Adipose tissue (tissue), 3 donors: ENCODE results near the gene PLEKHG1. TPM values are rescaled to one million over a fixed set of nuclear protein-coding genes. Genes with fewer than 3 reads are reported as not detected.

Source experiments
- H3K27ac ChIP-seq: one replicate; pipeline ENCODE4 v1.5.1; 2013; ENCODE audit warnings: low read depth, low read length
- WGBS, 3 donors: extraction: QIAGEN DNeasy Blood & Tissue Kit; methylation state at CpG; one replicate each; pipeline ENCODE4 v1.1.7; 2013; 5-methylcytosine and 5-hydroxymethylcytosine counted together
- polyA plus RNA-seq, 3 donors: library from polyadenylated mRNA; stranded (reverse); fragments of 200-250 nt; gene quantifications; one replicate each; pipeline ENCODE4 v1.2.3, GENCODE V29; 2013
- donor health status: healthy with polysubstance abuse.
- donor health status: Bipolar disorder and iron deficiency.
- donor health status: healthy.

PLEKHG1 gene
- polyA plus RNA-seq, 3 donors, result 1.3 to 15.1 (median 5.7) TPM

DNA sequence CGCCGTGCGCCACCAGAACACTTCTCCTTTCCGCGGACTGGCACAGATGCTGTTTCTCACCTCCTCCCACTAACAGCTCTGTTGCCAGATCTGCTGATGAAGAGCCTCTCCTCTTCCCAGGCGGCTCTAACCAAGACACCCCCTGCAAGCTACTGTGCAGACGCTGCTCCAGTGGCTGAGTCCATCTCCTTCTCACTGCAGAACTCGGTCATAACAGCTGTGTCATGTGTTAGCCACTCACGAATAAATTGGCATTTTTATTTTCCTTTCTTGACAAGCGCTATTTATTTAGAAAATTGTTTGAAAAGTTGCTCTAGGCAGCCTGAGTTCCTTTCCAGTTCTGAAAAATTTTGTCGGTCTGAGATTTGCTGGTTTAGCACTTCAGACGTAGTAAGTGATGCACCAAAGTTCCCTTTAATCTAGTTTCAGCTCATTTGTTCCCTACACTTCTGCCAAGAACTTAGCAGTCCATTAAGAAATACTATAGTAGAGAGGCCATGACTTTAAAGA, 12.8 kb upstream of the PLEKHG1 start:
- WGBS, 3 donors, result 71 to 77% (median 73%) methylated on average over 12 of the region's 12 CpGs
- H3K27ac ChIP-seq, result no peak overlapping the region

DNA sequence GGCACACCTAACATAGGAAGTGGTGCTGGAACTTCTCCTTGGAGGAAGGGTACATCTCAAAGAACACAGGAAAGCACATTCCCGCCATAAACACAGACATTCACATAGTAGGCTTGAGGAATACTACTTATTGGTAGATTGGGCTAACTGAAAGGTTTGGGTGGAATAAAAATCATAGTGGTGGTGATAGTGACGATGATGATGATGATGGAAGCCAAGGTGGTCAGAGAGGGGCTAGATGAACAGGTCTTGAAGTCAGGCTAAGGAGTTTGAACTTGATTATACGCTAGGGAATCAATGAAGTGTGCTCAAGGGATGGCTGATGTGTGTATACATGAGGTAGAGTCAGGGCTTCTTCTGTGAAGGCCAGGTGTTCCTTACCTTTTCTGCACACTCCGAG, 12.0 kb upstream of the PLEKHG1 start:
- WGBS, 3 donors, result 47 to 93% (median 74%) methylated on average over 4 of the region's 4 CpGs

DNA sequence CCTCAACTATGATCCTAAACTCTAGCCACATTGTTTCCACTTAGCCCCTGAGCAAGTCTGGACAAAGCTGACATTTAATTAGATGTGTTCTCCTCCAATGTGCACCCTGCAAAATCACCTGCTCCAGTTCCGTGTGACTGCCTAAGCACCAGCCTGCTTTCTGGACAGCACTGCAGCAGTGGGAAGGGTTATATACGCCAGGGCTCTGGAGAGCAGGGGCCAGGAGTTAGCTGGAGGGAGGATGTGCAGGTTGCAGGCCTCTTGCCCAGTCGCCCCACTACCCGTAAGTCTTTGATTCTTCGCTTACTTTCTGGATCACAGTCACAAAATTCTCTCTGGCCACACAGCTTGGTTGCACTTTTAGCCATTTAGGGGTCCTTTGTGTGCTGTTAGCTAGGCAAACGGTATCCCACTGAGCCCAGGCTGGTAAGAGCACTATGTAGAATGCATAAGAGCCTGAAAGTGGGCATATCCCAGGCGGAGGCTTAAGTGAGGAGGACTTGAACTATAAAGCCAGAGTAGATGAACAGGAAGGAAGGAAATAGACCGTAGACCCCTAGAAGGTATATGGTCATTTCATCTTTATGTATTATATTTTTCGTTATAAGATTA, 10.7 kb upstream of the PLEKHG1 start:
- WGBS, 3 donors, result 70 to 91% (median 85%) methylated on average over 9 of the region's 9 CpGs
- H3K27ac ChIP-seq, result no peak overlapping the region

More for the DNA sequence above, 12.0 kb upstream of the PLEKHG1 start:
- no peak overlapping the region for H3K27ac ChIP-seq

DNA sequence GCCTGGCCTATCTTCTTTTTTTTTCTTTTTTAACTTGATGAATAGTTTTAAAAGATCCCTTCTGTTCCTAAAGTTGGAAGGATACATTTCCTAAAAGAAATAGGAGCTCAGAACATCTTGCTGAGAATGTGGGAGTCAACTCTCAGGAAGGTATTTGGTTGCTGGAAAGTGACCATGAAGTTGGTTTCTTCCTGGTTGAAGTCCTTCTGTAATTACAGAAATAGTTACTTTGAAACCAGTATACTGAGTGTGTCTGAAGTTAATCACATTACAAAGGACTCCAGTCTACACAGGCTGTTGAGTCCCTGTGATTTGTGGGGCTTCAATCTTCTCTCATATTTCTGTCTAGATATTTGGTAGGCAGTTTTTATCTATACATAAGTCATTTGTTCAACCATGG, 9.8 kb upstream of the PLEKHG1 start:
- no peak overlapping the region for H3K27ac ChIP-seq

GRCh38 chr6:150590446-150590845, 9.2 kb upstream of the PLEKHG1 start:
- WGBS, 3 donors, result 82 to 90% (median 84%) methylated on average over 3 of the region's 3 CpGs

GRCh38 chr6:150592377-150592995, 7.2 kb upstream of the PLEKHG1 start:
- WGBS, 3 donors, result 90 to 92% (median 91%) methylated on average over 5 of the region's 5 CpGs
- H3K27ac ChIP-seq, result no peak overlapping the region

More at GRCh38 chr6:150590446-150590845, 9.2 kb upstream of the PLEKHG1 start:
- no peak overlapping the region for H3K27ac ChIP-seq

GRCh38 chr6:150593119-150593518, 6.6 kb upstream of the PLEKHG1 start:
- 69 to 96% (median 94%) methylated on average over 4 of the region's 4 CpGs for WGBS, 3 donors
- H3K27ac ChIP-seq, result no peak overlapping the region

- no peak overlapping the region for H3K27ac ChIP-seq
- WGBS, 3 donors, result 67 to 93% (median 92%) methylated on average over 7 of the region's 7 CpGs
Observed at GRCh38 chr6:150596439-150596838, 3.2 kb upstream of the PLEKHG1 start.

DNA sequence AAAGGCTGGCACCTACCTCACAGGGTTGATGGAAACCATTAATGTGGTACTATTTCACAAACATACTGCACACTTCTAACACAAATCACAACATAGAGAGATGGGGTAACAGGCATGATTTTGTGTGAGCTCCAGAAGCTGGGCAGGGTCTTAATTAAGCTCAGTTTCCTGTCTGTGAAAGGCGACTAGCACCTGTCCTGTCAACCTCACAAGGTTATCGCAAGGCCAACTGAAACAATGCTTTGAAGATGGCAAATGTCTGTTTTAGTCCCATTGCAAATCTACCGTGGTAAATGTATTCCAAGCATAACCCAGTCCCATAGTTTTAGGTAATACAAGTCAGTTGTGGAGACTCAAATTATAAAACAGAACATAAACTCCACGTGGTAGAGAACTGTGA, 1.3 kb upstream of the PLEKHG1 start:
- 80 to 87% (median 83%) methylated on average over 4 of the region's 4 CpGs for WGBS, 3 donors
- H3K27ac ChIP-seq, result no peak overlapping the region

- WGBS, 3 donors, result 61 to 88% (median 85%) methylated on average over 3 of the region's 3 CpGs
- no peak overlapping the region for H3K27ac ChIP-seq
Observed at GRCh38 chr6:150598858-150599198, 857 bp upstream of the PLEKHG1 start.

DNA sequence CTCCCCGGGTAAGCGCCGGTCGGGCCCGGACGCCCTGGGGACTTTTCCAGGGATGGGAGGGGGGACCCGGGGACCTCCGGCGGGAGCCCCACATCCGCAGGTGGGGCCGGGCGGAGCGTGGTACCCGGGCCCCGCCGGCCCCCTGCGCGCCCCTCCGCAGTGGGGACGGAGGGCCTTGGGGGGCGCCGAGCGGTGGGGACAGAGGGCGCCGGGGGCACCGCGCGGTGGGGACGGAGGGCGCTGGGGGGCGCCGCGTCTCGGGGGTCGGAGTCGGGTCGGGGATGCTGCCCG, 270 bp downstream of the PLEKHG1 start:
- H3K27ac ChIP-seq, result no peak overlapping the region
- 1 to 2% (median 1%) methylated on average over 16 to 38 of the region's 38 CpGs for WGBS, 3 donors

DNA sequence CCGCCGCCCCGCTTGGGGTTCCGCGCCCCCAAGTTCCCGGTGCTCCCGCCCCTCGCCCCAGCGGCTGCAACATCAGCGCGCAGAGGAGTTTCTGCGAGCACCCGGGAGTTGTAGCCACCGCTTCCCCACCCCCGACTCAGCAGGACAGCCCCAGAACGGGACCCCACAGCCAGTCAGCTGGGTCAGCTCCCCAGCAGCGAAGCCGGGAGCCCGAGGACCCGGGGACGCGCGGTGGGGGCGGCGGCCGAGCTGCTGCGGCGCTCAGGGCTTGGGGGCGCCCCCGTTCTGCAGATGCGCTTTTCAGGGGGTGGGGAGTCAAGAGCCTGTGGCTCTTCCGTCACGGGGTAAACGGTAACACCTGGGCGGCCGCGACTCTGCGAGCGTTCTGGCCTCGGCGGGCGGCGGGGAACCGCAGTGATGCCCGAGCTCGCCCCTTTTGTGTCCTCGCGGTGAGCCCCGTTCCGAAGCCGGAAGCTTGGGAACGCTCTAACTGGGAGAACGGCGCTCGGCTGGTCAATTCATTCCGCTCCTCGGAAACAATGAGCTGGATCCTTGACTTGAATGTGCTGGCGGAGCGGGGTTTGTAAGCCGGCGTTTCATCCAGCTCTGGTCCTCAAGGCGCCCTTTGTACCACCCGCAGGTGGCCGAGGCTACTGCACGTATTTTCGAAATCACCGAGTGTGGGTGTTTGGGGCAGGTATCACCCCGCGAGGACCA, 774 bp downstream of the PLEKHG1 start:
- WGBS, 3 donors, result 0 to 1% (median 1%) methylated on average over 54 to 69 of the region's 69 CpGs

GRCh38 chr6:150601439-150601838, 1.8 kb downstream of the PLEKHG1 start:
- no peak overlapping the region for H3K27ac ChIP-seq
- 51 to 81% (median 77%) methylated on average over 4 of the region's 4 CpGs for WGBS, 3 donors

More for the DNA sequence above, 774 bp downstream of the PLEKHG1 start:
- H3K27ac ChIP-seq, result no peak overlapping the region

DNA sequence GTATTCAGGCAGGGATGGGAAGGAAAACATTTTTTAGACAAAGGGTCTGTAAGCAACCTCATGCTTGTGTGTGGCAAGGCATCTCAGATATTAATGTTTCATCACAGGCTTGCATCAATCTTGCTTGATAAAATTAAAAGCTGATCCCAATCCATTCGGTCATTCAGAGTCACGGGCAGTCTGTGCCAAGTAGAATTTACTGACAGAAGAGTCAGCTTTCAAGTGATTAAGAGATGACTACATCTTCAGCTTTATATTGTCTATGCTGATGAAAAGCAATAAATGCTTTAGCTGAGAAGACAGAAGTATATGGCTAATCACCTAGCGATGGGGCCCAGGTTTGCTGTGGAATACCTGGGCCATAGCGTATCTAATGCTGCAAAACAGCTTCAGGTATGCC, 3.5 kb downstream of the PLEKHG1 start:
- WGBS, 3 donors, result 86 to 92% (median 87%) methylated on average over 4 of the region's 4 CpGs
- H3K27ac ChIP-seq, result no peak overlapping the region

DNA sequence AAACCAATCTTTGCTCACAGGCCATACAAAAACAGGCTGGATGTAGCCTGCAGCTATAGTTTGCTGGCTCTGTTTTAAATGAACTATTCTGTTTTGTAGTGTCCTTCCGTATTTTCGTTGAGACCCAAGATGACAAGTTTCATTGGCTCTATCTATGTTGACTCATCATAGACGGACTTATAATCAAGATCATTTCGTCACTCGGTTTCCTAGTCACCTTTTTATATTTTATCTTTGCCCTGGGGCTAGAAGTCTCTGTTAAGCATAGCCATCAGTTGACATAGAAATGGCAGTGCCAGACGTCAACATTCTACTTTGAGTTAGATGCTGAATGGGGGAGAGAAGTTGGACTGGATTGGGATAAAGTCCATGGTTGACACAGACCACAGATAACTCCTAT, 4.8 kb downstream of the PLEKHG1 start:
- 85 to 90% (median 89%) methylated on average over 6 of the region's 6 CpGs for WGBS, 3 donors
- no peak overlapping the region for H3K27ac ChIP-seq

DNA sequence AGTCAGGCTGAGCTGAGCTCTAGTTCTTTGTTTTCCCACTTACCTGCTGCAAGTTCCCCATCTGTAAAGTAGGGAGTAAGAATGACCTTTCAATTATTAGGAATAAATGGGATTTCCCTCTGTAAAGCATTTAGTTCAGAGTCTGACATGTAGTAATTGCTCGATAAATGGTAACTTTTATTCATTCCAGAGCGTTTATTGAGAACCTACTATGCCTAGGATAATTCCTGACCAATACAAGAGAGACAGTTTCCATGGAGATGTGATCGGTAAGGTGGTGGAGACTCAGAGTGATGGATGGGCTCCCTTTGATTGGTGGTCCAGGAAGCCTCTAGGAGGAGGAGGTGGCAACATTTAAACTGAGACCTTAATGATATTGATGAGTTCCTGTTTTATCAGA, 5.6 kb downstream of the PLEKHG1 start:
- WGBS, 3 donors, result 91 to 95% (median 94%) methylated on average over 3 of the region's 3 CpGs
- no peak overlapping the region for H3K27ac ChIP-seq

DNA sequence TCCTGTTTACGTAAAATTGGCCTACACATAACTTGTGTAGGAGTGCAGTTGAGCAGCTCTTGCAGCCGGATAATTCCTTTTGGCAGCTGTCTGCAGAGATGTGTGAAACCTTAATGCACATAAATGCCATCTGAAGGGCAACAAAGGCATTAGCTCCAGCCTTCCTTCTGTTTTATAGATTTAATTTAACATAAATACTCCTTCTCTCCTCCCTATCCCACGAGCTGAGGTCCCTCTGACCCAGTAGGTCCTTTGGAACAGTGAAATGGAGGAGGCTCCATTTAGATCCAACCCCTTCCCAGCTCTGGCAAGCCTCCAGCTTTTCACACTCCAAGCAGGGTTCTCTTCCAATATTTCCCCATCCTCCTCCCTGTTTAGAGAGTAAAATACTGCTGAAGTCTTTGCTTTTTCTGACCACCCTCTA, 6.5 kb downstream of the PLEKHG1 start:
- WGBS, 3 donors, result 48 to 74% (median 52%) methylated on average over 3 of the region's 3 CpGs
- no peak overlapping the region for H3K27ac ChIP-seq

DNA sequence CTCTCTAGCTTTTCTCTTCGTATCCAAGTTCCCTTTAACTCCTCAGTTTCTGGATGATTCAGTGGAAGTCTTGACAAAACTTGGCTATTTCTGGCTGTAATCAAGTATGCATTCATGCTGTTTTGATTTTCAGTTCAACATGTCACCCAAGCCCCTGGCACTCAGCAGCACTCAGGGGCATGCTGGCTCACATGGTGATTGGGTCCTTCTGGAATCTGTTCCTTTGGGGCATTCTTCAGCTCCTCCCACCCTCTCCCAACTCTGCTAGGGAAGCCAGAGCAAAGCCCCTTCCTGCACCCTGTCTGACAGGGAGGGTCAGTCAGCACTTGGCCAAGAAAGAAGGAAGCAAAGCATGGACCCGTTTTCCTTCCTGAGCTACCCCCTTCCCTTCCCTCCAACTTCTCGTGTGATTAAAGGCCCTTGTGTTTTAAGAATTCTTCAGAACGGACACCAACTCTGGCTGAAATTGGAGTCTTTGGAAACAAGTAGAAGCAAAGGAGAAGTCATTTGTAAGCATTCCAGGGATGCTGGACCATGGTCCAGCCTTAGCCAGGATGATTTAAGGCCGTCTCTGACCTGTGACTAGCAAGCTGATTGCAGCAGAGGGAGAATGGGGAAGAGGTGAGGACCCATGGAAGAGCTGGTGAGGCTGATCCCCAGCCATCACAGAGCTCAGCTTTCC, 7.1 kb downstream of the PLEKHG1 start:
- no peak overlapping the region for H3K27ac ChIP-seq

DNA sequence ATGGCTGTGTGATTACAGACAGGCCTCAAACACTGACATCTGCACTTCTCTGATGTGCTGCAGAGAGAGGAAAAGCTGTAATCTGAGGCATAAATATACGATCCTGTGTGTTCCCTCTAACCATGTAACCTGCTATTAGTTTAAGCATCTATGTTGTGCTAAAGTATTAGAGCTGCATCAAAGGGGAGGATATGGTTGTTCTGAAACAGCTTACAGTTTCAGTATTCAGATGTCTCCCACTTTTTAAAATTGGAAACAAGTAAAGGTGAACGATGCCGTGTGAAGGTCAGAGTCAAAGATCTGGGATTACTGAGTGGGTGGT, 7.6 kb downstream of the PLEKHG1 start:
- WGBS, 3 donors, result 74 to 83% (median 75%) methylated on average over 3 of the region's 3 CpGs
- H3K27ac ChIP-seq, result no peak overlapping the region

More for the DNA sequence above, 7.1 kb downstream of the PLEKHG1 start:
- 40 to 69% (median 40%) methylated on average over 5 of the region's 5 CpGs for WGBS, 3 donors
